Left renal cortex interstitium (tissue), 4 donors: ENCODE results near the gene NECTIN3. TPM values are rescaled to one million over a fixed set of nuclear protein-coding genes. Genes with fewer than 3 reads are reported as not detected.

Experiments
- DNase-seq, 4 donors: peaks; one replicate each; pipeline ENCODE4 v3.0.0-alpha.2; 2013; ENCODE audit warnings: low read depth in 4 of 4, low spot score in 2 of 4, missing footprints in 1 of 4
- polyA plus RNA-seq, 4 donors: library from polyadenylated mRNA; unstranded; fragments of 120-200 nt; gene quantifications; one replicate each; pipeline ENCODE4 v1.2.1, GENCODE V29; 2013; ENCODE audit not compliant: insufficient read length in 4 of 4

The NECTIN3 gene
- polyA plus RNA-seq, 4 donors, result 34.1 to 41.4 (median 37.0) TPM

DNA sequence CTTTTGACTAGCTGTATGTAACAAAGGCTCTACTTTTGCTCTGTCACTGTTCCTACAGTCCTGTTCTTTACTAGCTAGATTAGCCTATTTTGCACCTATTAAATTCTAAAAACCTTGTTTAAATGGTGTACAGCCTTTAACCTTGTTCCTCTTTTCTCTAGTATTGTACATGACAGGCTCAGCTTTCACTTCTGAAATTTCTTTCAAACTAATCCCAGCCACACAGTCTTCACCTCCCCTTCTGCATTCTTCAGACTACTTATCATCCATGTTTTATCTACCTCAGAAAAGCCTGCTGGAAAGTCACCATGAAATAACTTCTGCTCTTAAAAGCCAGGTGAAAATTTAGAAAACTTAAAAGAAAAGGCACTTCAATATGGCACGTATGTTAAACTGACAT lies 122.4 kb downstream of the NECTIN3 start:
- DNase-seq, result no peak

GRCh38 chr3:111197485-111197884 lies 125.9 kb downstream of the NECTIN3 start:
- no peak for DNase-seq

GRCh38 chr3:111200027-111200426 lies 128.4 kb downstream of the NECTIN3 start:
- DNase-seq, result no peak

DNA sequence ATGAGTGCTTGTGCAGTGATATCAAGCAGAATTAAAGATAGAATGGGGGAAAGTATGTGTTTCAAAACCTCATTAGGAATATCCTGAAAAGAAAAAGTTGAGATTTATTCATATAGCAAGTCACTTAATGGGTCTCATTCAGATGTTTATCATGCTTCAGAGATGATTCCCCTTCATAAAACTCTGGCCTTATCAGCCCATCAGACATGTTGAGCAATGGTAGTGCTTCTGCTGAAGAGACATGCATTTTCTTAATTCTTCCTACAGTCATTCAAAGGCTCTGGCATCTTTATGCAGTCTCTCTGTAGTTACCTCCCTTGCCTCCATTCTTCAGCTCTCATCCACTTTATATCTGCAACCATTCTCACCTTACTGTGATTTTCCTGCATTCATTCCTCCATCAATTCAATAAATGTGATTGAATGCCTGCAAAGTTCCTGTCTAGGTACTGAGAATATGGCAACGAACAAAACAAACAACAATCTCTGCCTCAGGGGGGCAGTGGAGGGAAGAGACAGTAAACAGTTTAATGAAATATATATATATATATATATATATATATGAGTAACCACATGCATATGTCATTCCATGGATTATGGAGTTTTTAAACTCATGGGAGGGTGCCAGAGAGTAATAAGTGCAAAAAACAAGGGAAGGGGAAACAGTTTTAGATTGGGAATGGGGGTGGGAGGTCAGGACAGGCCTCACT lies 138.5 kb downstream of the NECTIN3 start:
- DNase-seq, result no peak

- DNase-seq, result no peak
Measured at GRCh38 chr3:111210866-111211564, 139.4 kb downstream of the NECTIN3 start.

DNA sequence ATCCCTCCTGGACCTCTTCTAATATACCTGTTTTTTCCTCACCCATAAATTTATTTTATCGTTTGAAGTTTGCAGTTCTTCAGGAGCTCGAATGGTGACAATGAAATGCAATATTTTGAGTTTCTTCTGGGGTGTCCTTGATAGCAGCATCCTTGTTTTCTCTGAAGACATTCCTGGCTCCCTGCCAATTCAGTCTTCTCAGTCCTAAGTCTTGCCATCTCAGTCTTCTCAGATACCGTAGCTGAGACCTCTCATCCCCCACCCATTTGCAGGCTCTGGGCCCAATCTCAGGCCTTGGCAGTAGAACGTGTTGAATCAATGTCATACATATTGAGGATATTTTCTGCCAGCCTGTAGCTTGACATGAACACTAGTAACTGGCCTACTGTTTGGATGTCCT lies 140.9 kb downstream of the NECTIN3 start:
- no peak for DNase-seq

- DNase-seq, result no peak
Measured at GRCh38 chr3:111215481-111215880, 143.9 kb downstream of the NECTIN3 start.

GRCh38 chr3:111218615-111219014 lies 147.0 kb downstream of the NECTIN3 start:
- no peak for DNase-seq

GRCh38 chr3:111227216-111227615 lies 155.6 kb downstream of the NECTIN3 start:
- DNase-seq, result no peak

- no peak for DNase-seq
Measured at GRCh38 chr3:111229301-111229700, 157.7 kb downstream of the NECTIN3 start.

GRCh38 chr3:111236836-111237713 lies 165.5 kb downstream of the NECTIN3 start:
- DNase-seq, result no peak

DNA sequence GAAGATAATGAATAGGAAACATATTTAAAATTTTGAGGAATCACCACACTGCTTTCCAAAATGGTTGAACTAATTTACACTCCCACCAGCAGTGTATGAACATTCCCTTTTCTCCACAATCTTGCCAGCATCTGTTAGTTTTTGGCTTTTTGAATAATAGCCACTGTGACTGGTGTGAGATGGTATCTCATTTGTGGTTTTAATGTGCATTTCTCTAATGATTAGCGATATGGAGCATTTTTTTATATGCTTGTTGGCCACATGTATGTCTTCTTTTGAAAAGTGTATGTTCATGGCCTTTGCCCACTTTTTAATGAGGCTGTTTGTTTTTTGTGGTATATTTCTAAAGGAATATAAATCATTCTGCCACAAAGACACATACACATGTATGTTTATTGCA lies 166.3 kb downstream of the NECTIN3 start:
- DNase-seq, result no peak

- DNase-seq, result no peak
Measured at GRCh38 chr3:111238885-111239284, 167.3 kb downstream of the NECTIN3 start.

- no peak for DNase-seq
Measured at GRCh38 chr3:111241960-111242359, 170.3 kb downstream of the NECTIN3 start.
